NCI-H1105 treated with DMSO at 0.1 percent for 48 hours (cell line): ENCODE results near the gene MUC5B.
"Not testable (repeated sequence)": the region's sequence is repeated elsewhere in the genome, so short reads cannot be mapped to it uniquely, and the experiment has no call there.

ENCODE experiments used
- DNase-seq: peaks from one replicate; lab custom pipeline; 2025; lab: John Stamatoyannopoulos, UW

The MUC5B gene, protein sequence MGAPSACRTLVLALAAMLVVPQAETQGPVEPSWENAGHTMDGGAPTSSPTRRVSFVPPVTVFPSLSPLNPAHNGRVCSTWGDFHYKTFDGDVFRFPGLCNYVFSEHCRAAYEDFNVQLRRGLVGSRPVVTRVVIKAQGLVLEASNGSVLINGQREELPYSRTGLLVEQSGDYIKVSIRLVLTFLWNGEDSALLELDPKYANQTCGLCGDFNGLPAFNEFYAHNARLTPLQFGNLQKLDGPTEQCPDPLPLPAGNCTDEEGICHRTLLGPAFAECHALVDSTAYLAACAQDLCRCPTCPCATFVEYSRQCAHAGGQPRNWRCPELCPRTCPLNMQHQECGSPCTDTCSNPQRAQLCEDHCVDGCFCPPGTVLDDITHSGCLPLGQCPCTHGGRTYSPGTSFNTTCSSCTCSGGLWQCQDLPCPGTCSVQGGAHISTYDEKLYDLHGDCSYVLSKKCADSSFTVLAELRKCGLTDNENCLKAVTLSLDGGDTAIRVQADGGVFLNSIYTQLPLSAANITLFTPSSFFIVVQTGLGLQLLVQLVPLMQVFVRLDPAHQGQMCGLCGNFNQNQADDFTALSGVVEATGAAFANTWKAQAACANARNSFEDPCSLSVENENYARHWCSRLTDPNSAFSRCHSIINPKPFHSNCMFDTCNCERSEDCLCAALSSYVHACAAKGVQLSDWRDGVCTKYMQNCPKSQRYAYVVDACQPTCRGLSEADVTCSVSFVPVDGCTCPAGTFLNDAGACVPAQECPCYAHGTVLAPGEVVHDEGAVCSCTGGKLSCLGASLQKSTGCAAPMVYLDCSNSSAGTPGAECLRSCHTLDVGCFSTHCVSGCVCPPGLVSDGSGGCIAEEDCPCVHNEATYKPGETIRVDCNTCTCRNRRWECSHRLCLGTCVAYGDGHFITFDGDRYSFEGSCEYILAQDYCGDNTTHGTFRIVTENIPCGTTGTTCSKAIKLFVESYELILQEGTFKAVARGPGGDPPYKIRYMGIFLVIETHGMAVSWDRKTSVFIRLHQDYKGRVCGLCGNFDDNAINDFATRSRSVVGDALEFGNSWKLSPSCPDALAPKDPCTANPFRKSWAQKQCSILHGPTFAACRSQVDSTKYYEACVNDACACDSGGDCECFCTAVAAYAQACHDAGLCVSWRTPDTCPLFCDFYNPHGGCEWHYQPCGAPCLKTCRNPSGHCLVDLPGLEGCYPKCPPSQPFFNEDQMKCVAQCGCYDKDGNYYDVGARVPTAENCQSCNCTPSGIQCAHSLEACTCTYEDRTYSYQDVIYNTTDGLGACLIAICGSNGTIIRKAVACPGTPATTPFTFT (N-terminal part only)

DNA sequence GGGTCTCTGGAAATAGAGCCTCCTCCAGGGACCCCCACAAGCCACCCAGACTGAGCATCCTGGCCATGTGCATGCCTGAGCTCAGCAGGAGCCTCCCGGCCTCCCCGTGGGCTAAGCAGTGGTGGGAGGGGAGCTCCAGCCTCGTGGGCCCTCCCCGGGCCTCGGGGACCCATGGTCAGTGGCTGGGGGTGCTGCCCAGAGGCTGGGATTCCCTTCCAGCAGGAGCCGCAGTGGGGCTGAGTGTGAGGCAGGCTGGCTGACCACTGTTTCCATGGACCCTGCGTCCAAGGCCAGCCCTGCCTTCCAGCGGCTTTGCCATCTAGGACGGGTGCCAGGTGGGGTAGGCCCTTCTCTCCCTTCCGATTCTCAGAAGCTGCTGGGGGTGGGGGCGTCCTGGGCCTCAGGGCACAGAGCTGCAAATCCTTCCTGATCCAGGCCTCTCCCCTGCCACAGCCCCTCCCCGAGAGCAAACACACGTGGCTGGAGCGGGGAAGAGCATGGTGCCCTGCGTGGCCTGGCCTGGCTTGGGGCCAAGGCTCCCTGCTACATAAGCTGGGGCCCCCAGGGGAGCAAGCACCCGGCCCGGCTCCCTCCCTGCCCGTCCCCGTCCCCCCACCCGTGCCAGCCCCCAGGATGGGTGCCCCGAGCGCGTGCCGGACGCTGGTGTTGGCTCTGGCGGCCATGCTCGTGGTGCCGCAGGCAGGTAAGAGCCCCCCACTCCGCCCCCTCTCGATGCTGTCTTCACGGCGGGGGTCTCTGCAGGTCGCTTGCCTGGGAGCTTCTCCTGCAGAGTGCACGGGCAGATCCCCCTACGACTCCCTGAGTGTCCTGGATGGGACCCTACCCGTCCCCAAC lies at the start of gene MUC5B:
TSS of gene MUC5B (plus strand) at position 576 of the 855 bp plus-strand sequence. CDS start at position 634, 58 bp downstream.
- DNase-seq, result no peak

DNA sequence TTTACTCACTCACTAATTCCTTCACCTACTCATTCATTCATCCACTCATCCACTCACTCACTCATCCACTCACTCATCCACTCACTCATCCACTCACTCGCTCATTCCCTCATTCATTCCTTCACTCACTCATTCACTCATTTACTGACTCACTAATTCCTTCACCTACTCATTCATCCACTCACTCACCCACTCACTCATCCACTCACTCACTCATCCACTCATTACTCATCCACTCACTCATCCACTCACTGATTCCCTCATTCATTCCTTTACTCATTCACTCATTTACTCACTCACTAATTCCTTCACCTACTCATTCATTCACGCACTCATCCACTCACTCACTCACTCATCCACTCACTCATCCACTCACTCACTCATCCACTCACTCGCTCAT lies 49.5 kb upstream of the MUC5B start:
- not testable (repeated sequence) for DNase-seq

- DNase-seq, result no peak
Observed at GRCh38 chr11:1174441-1175370, 48.2 kb upstream of the MUC5B start.

- no peak for DNase-seq
Observed at GRCh38 chr11:1175461-1176223, 47.2 kb upstream of the MUC5B start.

GRCh38 chr11:1176224-1177019 lies 46.4 kb upstream of the MUC5B start:
- DNase-seq, result no peak

- DNase-seq, result no peak
Observed at GRCh38 chr11:1177020-1177770, 45.7 kb upstream of the MUC5B start.

- DNase-seq, result no peak
Observed at GRCh38 chr11:1177771-1178090, 45.1 kb upstream of the MUC5B start.

DNA sequence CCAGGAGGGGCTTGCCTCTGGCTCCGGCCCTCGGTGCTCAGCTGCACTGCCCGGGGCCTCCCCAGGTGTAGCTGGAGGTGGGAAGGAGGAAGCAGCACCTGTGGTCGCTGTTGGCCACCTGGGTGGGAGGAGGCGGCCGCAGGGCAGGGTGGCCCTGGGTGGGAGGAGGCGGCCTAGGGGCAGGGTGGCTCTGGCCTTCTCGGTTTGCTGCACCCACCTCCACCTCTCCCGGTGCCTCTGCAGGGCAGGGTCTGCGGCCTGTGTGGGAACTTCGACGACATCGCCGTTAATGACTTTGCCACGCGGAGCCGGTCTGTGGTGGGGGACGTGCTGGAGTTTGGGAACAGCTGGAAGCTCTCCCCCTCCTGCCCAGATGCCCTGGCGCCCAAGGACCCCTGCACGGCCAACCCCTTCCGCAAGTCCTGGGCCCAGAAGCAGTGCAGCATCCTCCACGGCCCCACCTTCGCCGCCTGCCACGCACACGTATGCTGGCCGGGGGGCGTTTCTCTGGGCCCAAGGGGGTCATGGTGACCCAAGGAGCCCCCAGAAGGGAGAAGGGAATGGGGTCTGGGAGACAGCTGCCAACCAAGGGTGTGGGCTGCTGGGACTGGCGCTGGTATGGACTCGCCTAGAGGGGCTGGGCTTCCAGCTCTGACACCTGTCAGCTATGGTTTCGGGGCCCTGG lies 44.5 kb upstream of the MUC5B start:
- DNase-seq, result no peak

- no peak for DNase-seq
Observed at GRCh38 chr11:1178906-1179305, 44.0 kb upstream of the MUC5B start.

GRCh38 chr11:1179641-1180040 lies 43.2 kb upstream of the MUC5B start:
- no peak for DNase-seq

DNA sequence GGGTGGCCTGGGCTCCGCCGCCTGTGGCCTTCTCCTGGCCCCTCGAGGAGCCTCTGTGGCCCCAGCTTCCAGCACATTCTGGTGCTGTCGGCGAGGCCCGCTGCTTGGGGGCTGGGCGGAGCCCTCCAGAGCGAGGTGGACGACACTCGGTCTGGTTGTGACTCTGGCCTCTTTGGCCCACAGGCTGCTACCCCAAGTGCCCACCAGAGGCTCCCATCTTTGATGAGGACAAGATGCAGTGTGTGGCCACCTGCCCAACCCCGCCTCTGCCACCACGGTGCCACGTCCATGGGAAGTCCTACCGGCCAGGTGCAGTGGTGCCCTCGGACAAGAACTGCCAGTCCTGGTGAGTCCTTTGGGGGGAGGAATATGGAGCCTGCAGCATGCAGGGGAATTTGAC lies 42.7 kb upstream of the MUC5B start:
- no peak for DNase-seq

- DNase-seq, result no peak
Observed at GRCh38 chr11:1180947-1181391, 41.9 kb upstream of the MUC5B start.

- DNase-seq, result no peak
Observed at GRCh38 chr11:1181420-1181819, 41.4 kb upstream of the MUC5B start.

DNA sequence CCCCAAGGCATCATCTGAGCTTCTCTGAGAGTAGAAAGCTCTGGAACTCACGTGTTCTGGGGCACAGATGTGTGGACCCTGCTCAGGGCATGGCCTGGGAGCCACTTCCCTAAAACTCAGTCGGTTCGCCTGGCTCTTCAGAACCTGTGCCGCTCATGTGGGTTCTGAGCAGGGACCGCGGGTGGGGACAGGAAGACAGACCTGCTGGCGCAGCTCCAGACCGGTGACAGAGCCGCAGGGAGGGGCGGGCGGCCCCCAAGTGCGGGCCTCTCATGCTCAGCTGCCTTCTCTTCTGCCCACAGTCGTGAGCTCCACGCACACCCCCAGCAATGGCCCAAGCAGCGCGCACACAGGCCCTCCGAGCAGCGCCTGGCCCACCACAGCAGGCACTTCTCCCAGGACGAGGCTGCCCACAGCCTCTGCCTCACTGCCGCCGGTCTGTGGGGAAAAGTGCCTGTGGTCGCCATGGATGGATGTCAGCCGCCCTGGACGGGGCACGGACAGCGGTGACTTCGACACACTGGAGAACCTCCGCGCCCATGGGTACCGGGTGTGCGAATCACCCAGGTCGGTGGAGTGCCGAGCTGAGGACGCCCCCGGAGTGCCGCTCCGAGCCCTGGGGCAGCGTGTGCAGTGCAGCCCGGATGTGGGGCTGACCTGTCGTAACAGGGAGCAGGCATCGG lies 40.9 kb upstream of the MUC5B start:
- no peak for DNase-seq

DNA sequence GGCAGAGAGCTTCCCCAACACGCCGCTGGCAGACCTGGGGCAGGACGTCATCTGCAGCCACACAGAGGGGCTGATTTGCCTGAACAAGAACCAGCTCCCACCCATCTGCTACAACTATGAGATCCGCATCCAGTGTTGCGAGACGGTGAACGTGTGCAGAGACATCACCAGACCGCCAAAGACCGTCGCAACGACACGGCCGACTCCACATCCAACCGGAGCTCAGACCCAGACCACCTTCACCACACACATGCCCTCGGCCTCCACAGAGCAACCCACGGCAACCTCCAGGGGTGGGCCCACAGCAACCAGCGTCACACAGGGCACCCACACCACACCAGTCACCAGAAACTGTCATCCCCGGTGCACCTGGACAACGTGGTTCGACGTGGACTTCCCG lies 38.7 kb upstream of the MUC5B start:
- not testable (repeated sequence) for DNase-seq

DNA sequence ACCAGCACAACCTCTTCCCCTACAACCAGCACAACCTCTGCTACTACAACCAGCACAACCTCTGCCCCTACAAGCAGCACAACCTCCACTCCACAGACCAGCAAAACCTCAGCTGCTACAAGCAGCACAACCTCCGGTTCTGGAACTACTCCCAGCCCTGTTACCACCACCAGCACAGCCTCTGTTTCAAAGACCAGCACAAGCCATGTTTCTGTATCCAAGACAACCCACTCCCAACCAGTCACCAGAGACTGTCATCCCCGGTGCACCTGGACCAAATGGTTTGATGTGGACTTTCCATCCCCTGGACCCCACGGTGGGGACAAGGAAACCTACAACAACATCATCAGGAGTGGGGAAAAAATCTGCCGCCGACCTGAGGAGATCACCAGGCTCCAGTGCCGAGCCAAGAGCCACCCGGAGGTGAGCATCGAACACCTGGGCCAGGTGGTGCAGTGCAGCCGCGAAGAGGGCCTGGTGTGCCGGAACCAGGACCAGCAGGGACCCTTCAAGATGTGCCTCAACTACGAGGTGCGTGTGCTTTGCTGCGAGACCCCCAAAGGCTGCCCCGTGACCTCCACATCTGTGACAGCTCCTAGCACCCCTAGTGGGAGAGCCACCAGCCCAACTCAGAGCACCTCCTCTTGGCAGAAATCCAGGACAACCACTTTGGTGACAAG lies 34.3 kb upstream of the MUC5B start:
- not testable (repeated sequence) for DNase-seq
